GM12878 (cell line): ENCODE measurements around the gene CHRDL2. TPM values are rescaled to one million over a fixed set of nuclear protein-coding genes. Genes with fewer than 3 reads are reported as not detected.

Experiments
- ATAC-seq: fragments of 200-7000 bp; cut with Tn5 transposase; 3 replicates; pipeline ENCODE4 v1.9.1; 2020; ENCODE audit warnings: mild to moderate bottlenecking, moderate library complexity
- BruUV-seq: library from RNA; stranded (reverse); fragments of 400-500 nt; replicated peaks from 2 replicates; lab custom pipeline; 2021; lab: Mats Ljungman, UMichigan
- CTCF ChIA-PET: fragments of 300-600 bp; sonication (Branson Sonifier 250); formaldehyde crosslinking; extraction: SDS; loops from one replicate; lab custom pipeline; 2021; ENCODE audit warnings: inconsistent platforms; lab: Yijun Ruan, JAX
- POLR2A ChIA-PET: fragments of 350-600 bp; formaldehyde crosslinking; extraction: SDS; loops from one replicate; lab custom pipeline; 2021; ENCODE audit warnings: inconsistent platforms; lab: Charles Lee
- RAD21 ChIA-PET: fragments of 300-600 bp; sonication (Branson Sonifier 250); formaldehyde crosslinking; loops from one replicate; lab custom pipeline; 2023; ENCODE audit warnings: antibody characterized with exemption; ENCODE audit not compliant: unreplicated experiment; lab: Charles Lee
- SMC1A ChIA-PET: fragments of 300-600 bp; sonication (Branson Sonifier 250); formaldehyde crosslinking; loops from one replicate; lab custom pipeline; 2023; ENCODE audit not compliant: unreplicated experiment, uncharacterized antibody; lab: Charles Lee
- DNase-seq: peaks from one replicate; pipeline ENCODE4 v3.0.0-alpha.2; 2011; ENCODE audit warnings: low read depth, low spot score
- FAIRE-seq: peaks from 3 replicates; lab custom pipeline; 2011; peaks lifted over from hg19 to GRCh38; lab: Jason Lieb, UNC
- H2AFZ ChIP-seq: 2 replicates; pipeline ENCODE4 v1.6.0; 2011; ENCODE audit warnings: low read depth, low read length, control low read depth; ENCODE audit not compliant: control insufficient read depth
- H3K27ac ChIP-seq: 2 replicates; pipeline ENCODE4 v1.5.1; 2011; ENCODE audit warnings: control low read depth; ENCODE audit not compliant: control insufficient read depth, insufficient read depth
- H3K27me3 ChIP-seq, 2 experiments: replicated peaks in 1 of 2; 2 replicates each; pipeline versions ENCODE4 v1.6.0 to v1.6.1; 2011; ENCODE audit warnings: low read length in 1 of 2; ENCODE audit not compliant: control insufficient read depth in 2 of 2, insufficient read depth in 2 of 2
- H3K36me3 ChIP-seq, 2 experiments: 2 replicates each; pipeline ENCODE4 v1.5.1; 2011; ENCODE audit warnings: low read length in 1 of 2; ENCODE audit not compliant: control insufficient read depth in 2 of 2, insufficient read depth in 2 of 2
- H3K4me1 ChIP-seq: 2 replicates; pipeline ENCODE4 v1.6.1; 2011; ENCODE audit warnings: mild to moderate bottlenecking, low read length, moderate library complexity, mixed read lengths; ENCODE audit not compliant: control insufficient read depth, insufficient read depth
- H3K4me2 ChIP-seq: 2 replicates; pipeline ENCODE4 v1.6.0; 2011; ENCODE audit warnings: control low read depth; ENCODE audit not compliant: control insufficient read depth, insufficient read depth
- H3K4me3 ChIP-seq: fragments of 200-600 bp; sonication (generic); 2 replicates; pipeline ENCODE4 v1.5.1; 2016
- H3K79me2 ChIP-seq: 2 replicates; pipeline ENCODE4 v1.6.0; 2011; ENCODE audit warnings: low read length; ENCODE audit not compliant: control insufficient read depth, insufficient read depth
- H3K9ac ChIP-seq: 2 replicates; pipeline ENCODE4 v1.8.0; 2011; ENCODE audit warnings: low read length, control low read depth, mixed read lengths; ENCODE audit not compliant: control insufficient read depth, insufficient read depth
- H3K9me3 ChIP-seq: replicated peaks from 3 replicates; pipeline ENCODE4 v1.5.1; 2011; ENCODE audit warnings: mild to moderate bottlenecking, low read length; ENCODE audit not compliant: control insufficient read depth, insufficient read depth
- H4K20me1 ChIP-seq: 2 replicates; pipeline ENCODE4 v1.6.0; 2011; ENCODE audit not compliant: control insufficient read depth, insufficient read depth
- BMI1 ChIP-seq: fragments of 450-650 bp; IDR thresholded peaks from 2 replicates; pipeline ENCODE4 v1.6.1; 2016; ENCODE audit warnings: mild to moderate bottlenecking, moderate library complexity, borderline replicate concordance
- FOXK2 ChIP-seq: fragments of 450-650 bp; IDR thresholded peaks from 2 replicates; pipeline ENCODE4 v1.6.1; 2017; ENCODE audit warnings: mild to moderate bottlenecking, moderate library complexity
- PAX8 ChIP-seq: fragments of 450-650 bp; IDR thresholded peaks from 2 replicates; pipeline ENCODE4 v1.6.1; 2017; ENCODE audit warnings: mild to moderate bottlenecking, moderate library complexity
- SRF ChIP-seq, 2 experiments: IDR thresholded peaks; 2 replicates each; pipeline ENCODE4 v1.6.1; 2011; ENCODE audit warnings: low read depth in 2 of 2, low read length in 2 of 2, mild to moderate bottlenecking in 1 of 2, moderate library complexity in 1 of 2
- ZNF622 ChIP-seq: fragments of 450-650 bp; IDR thresholded peaks from 2 replicates; pipeline ENCODE4 v1.6.1; 2017; ENCODE audit warnings: mild to moderate bottlenecking, inconsistent platforms
- in situ Hi-C: fragments of 300-500 bp; cut with MboI; formaldehyde crosslinking; loops from 9 replicates; pipeline ENCODE4 v1.14.3; 2018; ENCODE audit warnings: mixed read lengths
- intact Hi-C: fragments of 100-400 bp; cut with micrococcal nuclease; formaldehyde crosslinking; loops from one replicate; pipeline ENCODE4 v1.14.2; 2022; ENCODE audit not compliant: unreplicated experiment
- polyA plus RNA-seq, 11 experiments: library from polyadenylated mRNA; depleted of rRNA in 4 of 11; unstranded in 6 of 11; stranded (reverse) in 5 of 11; fragments of >200 nt; fragmentation: Nextera tagmentation in 4 of 11; fragmentation: Illumina TruSeq in 1 of 11; extraction: Ambion mirVana in 4 of 11; extraction: Trizol in 1 of 11; gene quantifications; 1 replicate in 1 of 11; 2 replicates in 10 of 11; pipeline versions ENCODE4 v1.2.1 to v1.2.3, GENCODE V29; 2011 to 2016; ENCODE audit warnings: inconsistent platforms in 2 of 11, missing spikeins in 2 of 11, low read depth in 1 of 11
- total RNA-seq, 4 experiments: library from RNA; depleted of rRNA in 3 of 4; stranded (reverse); fragments of >200 nt in 3 of 4; fragmentation: Illumina TruSeq in 1 of 4; extraction: Trizol in 1 of 4; gene quantifications; 2 replicates each; pipeline versions ENCODE4 v1.2.1 to v1.2.3, GENCODE V29; 2013 to 2021
- TF ChIP-seq, protein P1 (sequence below): fragments of 450-650 bp; IDR thresholded peaks from 2 replicates; pipeline ENCODE4 v1.6.1; 2017; ENCODE audit warnings: mild to moderate bottlenecking, moderate library complexity

CHRDL2 gene
- total and polyA plus RNA-seq, 10 of the 15 experiments (the other 5 are each of a cell fraction or from before 2014, with no cell fraction given), result not detected

GRCh38 chr11:74743640-74744039 lies 12.4 kb upstream of the CHRDL2 start:
- H3K9ac ChIP-seq, result no peak overlapping the region
- no peak overlapping the region for H3K4me2 ChIP-seq
- H4K20me1 ChIP-seq, result no peaks in the 10 kb centered on the region
- TF ChIP-seq SRF (IDR thresholded peaks at IDR 0.05; ENCODE audit: low read depth in 2 of 2, low read length in 2 of 2) (no peak), FOXK2 (no peak), ZNF622 (no peak), PAX8 (no peak), BMI1 (no peak)
- TF ChIP-seq, protein P1, sequence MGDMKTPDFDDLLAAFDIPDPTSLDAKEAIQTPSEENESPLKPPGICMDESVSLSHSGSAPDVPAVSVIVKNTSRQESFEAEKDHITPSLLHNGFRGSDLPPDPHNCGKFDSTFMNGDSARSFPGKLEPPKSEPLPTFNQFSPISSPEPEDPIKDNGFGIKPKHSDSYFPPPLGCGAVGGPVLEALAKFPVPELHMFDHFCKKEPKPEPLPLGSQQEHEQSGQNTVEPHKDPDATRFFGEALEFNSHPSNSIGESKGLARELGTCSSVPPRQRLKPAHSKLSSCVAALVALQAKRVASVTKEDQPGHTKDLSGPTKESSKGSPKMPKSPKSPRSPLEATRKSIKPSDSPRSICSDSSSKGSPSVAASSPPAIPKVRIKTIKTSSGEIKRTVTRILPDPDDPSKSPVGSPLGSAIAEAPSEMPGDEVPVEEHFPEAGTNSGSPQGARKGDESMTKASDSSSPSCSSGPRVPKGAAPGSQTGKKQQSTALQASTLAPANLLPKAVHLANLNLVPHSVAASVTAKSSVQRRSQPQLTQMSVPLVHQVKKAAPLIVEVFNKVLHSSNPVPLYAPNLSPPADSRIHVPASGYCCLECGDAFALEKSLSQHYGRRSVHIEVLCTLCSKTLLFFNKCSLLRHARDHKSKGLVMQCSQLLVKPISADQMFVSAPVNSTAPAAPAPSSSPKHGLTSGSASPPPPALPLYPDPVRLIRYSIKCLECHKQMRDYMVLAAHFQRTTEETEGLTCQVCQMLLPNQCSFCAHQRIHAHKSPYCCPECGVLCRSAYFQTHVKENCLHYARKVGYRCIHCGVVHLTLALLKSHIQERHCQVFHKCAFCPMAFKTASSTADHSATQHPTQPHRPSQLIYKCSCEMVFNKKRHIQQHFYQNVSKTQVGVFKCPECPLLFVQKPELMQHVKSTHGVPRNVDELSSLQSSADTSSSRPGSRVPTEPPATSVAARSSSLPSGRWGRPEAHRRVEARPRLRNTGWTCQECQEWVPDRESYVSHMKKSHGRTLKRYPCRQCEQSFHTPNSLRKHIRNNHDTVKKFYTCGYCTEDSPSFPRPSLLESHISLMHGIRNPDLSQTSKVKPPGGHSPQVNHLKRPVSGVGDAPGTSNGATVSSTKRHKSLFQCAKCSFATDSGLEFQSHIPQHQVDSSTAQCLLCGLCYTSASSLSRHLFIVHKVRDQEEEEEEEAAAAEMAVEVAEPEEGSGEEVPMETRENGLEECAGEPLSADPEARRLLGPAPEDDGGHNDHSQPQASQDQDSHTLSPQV, result no peak
- no peaks in the 10 kb centered on the region for H3K36me3 ChIP-seq
- H3K9me3 ChIP-seq, result no peaks in the 10 kb centered on the region
- ChIA-PET POLR2A (interaction anchor here (1.2 kb wide), 1 partner anchor 8 kb away, joined by 9 read pairs; no protein-coding TSS in a partner anchor), CTCF (interaction anchor here (1.1 to 2.4 kb wide), 2 partner anchors 17 to 41 kb away, joined by 3 to 7 read pairs; no protein-coding TSS in a partner anchor), RAD21 (no interaction called here), SMC1A (no interaction called here)
- intact Hi-C loops, result no loop called here
- no TSS peak for BruUV-seq
- in situ Hi-C loops, result no loop called here
- H3K4me1 ChIP-seq, result peaks cover 5% of the 10 kb centered on the region
- no peak overlapping the region for H3K4me3 ChIP-seq
- FAIRE-seq, result no peak
- DNase-seq, result no peak
- no peak for ATAC-seq
- peaks cover 0 to 2% of the 10 kb centered on the region in 2 experiments; a peak in 1 of 4 replicates for H3K27me3 ChIP-seq
- H2AFZ ChIP-seq, result no peak overlapping the region
- no peak overlapping the region for H3K27ac ChIP-seq
- H3K79me2 ChIP-seq, result no peaks in the 10 kb centered on the region; the same call in 1 of the 2 replicates
